ENCODE measurements around the gene ANKK1.

ANKK1 gene

GRCh38 chr11:113369411-113369810 lies 18.2 kb upstream of the ANKK1 start:
- Histone ChIP-seq H3K27me3 (ENCODE audit: insufficient read depth, insufficient read length) (no peaks in the 10 kb centered on the region), H3K4me1 (ENCODE audit: insufficient read depth, insufficient read length) (no peaks in the 10 kb centered on the region), H3K4me3 (ENCODE audit: insufficient read length, low read depth) (no peak overlapping the region), H3K36me3 (ENCODE audit: insufficient read depth, insufficient read length, low read length) (peaks cover 10% of the 10 kb centered on the region), H3K9ac (ENCODE audit: insufficient read length, low read depth) (no peak overlapping the region), H3K9me3 (ENCODE audit: insufficient read depth, low read length) (no peaks in the 10 kb centered on the region)
- TF ChIP-seq YY1 (IDR thresholded peaks at IDR 0.05; ENCODE audit: insufficient read depth, insufficient read length) (no peak), ZNF274 (IDR thresholded peaks at IDR 0.05; ENCODE audit: low read depth, low read length) (no peak), SUZ12 (IDR thresholded peaks at IDR 0.05; ENCODE audit: extremely low read depth, insufficient read depth, insufficient read length) (no peak)
- no peak for DNase-seq (ENCODE audit: low read depth, low spot score)

- H3K9ac ChIP-seq (ENCODE audit: insufficient read length, low read depth), result no peak overlapping the region
- TF ChIP-seq ZNF274 (IDR thresholded peaks at IDR 0.05; ENCODE audit: low read depth, low read length) (no peak), SUZ12 (IDR thresholded peaks at IDR 0.05; ENCODE audit: extremely low read depth, insufficient read depth, insufficient read length) (no peak), YY1 (IDR thresholded peaks at IDR 0.05; ENCODE audit: insufficient read depth, insufficient read length) (no peak)
- H3K4me3 ChIP-seq (ENCODE audit: insufficient read length, low read depth), result no peak overlapping the region
- peaks cover 10% of the 10 kb centered on the region for H3K36me3 ChIP-seq (ENCODE audit: insufficient read depth, insufficient read length, low read length)
- no peaks in the 10 kb centered on the region for H3K27me3 ChIP-seq (ENCODE audit: insufficient read depth, insufficient read length)
- H3K9me3 ChIP-seq (ENCODE audit: insufficient read depth, low read length), result no peaks in the 10 kb centered on the region
- DNase-seq (ENCODE audit: low read depth, low spot score), result no peak
- H3K4me1 ChIP-seq (ENCODE audit: insufficient read depth, insufficient read length), result no peaks in the 10 kb centered on the region
Measured at GRCh38 chr11:113370634-113371033, 16.9 kb upstream of the ANKK1 start.

- no peak for DNase-seq (ENCODE audit: low read depth, low spot score)
Measured at GRCh38 chr11:113372309-113372708, 15.3 kb upstream of the ANKK1 start.

GRCh38 chr11:113373306-113373705 lies 14.3 kb upstream of the ANKK1 start:
- Histone ChIP-seq H3K27me3 (ENCODE audit: insufficient read depth, insufficient read length) (no peaks in the 10 kb centered on the region), H3K9ac (ENCODE audit: insufficient read length, low read depth) (no peak overlapping the region), H3K36me3 (ENCODE audit: insufficient read depth, insufficient read length, low read length) (peaks cover 2% of the 10 kb centered on the region), H3K4me3 (ENCODE audit: insufficient read length, low read depth) (no peak overlapping the region), H3K9me3 (ENCODE audit: insufficient read depth, low read length) (no peaks in the 10 kb centered on the region), H3K4me1 (ENCODE audit: insufficient read depth, insufficient read length) (no peaks in the 10 kb centered on the region)
- TF ChIP-seq SUZ12 (IDR thresholded peaks at IDR 0.05; ENCODE audit: extremely low read depth, insufficient read depth, insufficient read length), result no peak
- TF ChIP-seq YY1 (IDR thresholded peaks at IDR 0.05; ENCODE audit: insufficient read depth, insufficient read length), result no peak
- DNase-seq (ENCODE audit: low read depth, low spot score), result no peak

More at GRCh38 chr11:113372309-113372708, 15.3 kb upstream of the ANKK1 start:
- Histone ChIP-seq H3K4me1 (ENCODE audit: insufficient read depth, insufficient read length) (no peaks in the 10 kb centered on the region), H3K9me3 (ENCODE audit: insufficient read depth, low read length) (no peaks in the 10 kb centered on the region), H3K9ac (ENCODE audit: insufficient read length, low read depth) (no peak overlapping the region), H3K4me3 (ENCODE audit: insufficient read length, low read depth) (no peak overlapping the region), H3K27me3 (ENCODE audit: insufficient read depth, insufficient read length) (no peaks in the 10 kb centered on the region), H3K36me3 (ENCODE audit: insufficient read depth, insufficient read length, low read length) (peaks cover 3% of the 10 kb centered on the region)
- TF ChIP-seq SUZ12 (IDR thresholded peaks at IDR 0.05; ENCODE audit: extremely low read depth, insufficient read depth, insufficient read length), result no peak
- TF ChIP-seq ZNF274 (IDR thresholded peaks at IDR 0.05; ENCODE audit: low read depth, low read length), result no peak
- no peak for TF ChIP-seq YY1 (IDR thresholded peaks at IDR 0.05; ENCODE audit: insufficient read depth, insufficient read length)

GRCh38 chr11:113373981-113374560 lies 13.5 kb upstream of the ANKK1 start:
- TF ChIP-seq SUZ12 (IDR thresholded peaks at IDR 0.05; ENCODE audit: extremely low read depth, insufficient read depth, insufficient read length) (no peak), ZNF274 (IDR thresholded peaks at IDR 0.05; ENCODE audit: low read depth, low read length) (no peak), YY1 (IDR thresholded peaks at IDR 0.05; ENCODE audit: insufficient read depth, insufficient read length) (no peak)
- no peaks in the 10 kb centered on the region for H3K9me3 ChIP-seq (ENCODE audit: insufficient read depth, low read length)
- H3K27me3 ChIP-seq (ENCODE audit: insufficient read depth, insufficient read length), result no peaks in the 10 kb centered on the region

GRCh38 chr11:113375402-113375801 lies 12.2 kb upstream of the ANKK1 start:
- H3K9ac ChIP-seq (ENCODE audit: insufficient read length, low read depth), result no peak overlapping the region
- no peaks in the 10 kb centered on the region for H3K9me3 ChIP-seq (ENCODE audit: insufficient read depth, low read length)
- H3K4me3 ChIP-seq (ENCODE audit: insufficient read length, low read depth), result no peak overlapping the region
- H3K4me1 ChIP-seq (ENCODE audit: insufficient read depth, insufficient read length), result no peaks in the 10 kb centered on the region
- no peaks in the 10 kb centered on the region for H3K27me3 ChIP-seq (ENCODE audit: insufficient read depth, insufficient read length)
- H3K36me3 ChIP-seq (ENCODE audit: insufficient read depth, insufficient read length, low read length), result no peaks in the 10 kb centered on the region
- no peak for DNase-seq (ENCODE audit: low read depth, low spot score)
- TF ChIP-seq ZNF274 (IDR thresholded peaks at IDR 0.05; ENCODE audit: low read depth, low read length) (no peak), YY1 (IDR thresholded peaks at IDR 0.05; ENCODE audit: insufficient read depth, insufficient read length) (no peak)

More at GRCh38 chr11:113373981-113374560, 13.5 kb upstream of the ANKK1 start:
- no peaks in the 10 kb centered on the region for H3K36me3 ChIP-seq (ENCODE audit: insufficient read depth, insufficient read length, low read length)
- no peak overlapping the region for H3K4me3 ChIP-seq (ENCODE audit: insufficient read length, low read depth)
- no peak for DNase-seq (ENCODE audit: low read depth, low spot score)
- no peak overlapping the region for H3K9ac ChIP-seq (ENCODE audit: insufficient read length, low read depth)
- H3K4me1 ChIP-seq (ENCODE audit: insufficient read depth, insufficient read length), result no peaks in the 10 kb centered on the region

- Histone ChIP-seq H3K9ac (ENCODE audit: insufficient read length, low read depth) (no peak overlapping the region), H3K4me3 (ENCODE audit: insufficient read length, low read depth) (no peak overlapping the region), H3K36me3 (ENCODE audit: insufficient read depth, insufficient read length, low read length) (no peaks in the 10 kb centered on the region), H3K9me3 (ENCODE audit: insufficient read depth, low read length) (no peaks in the 10 kb centered on the region), H3K27me3 (ENCODE audit: insufficient read depth, insufficient read length) (no peaks in the 10 kb centered on the region), H3K4me1 (ENCODE audit: insufficient read depth, insufficient read length) (no peaks in the 10 kb centered on the region)
- no peak for DNase-seq (ENCODE audit: low read depth, low spot score)
- TF ChIP-seq YY1 (IDR thresholded peaks at IDR 0.05; ENCODE audit: insufficient read depth, insufficient read length) (no peak), SUZ12 (IDR thresholded peaks at IDR 0.05; ENCODE audit: extremely low read depth, insufficient read depth, insufficient read length) (no peak)
Measured at GRCh38 chr11:113376156-113376555, 11.4 kb upstream of the ANKK1 start.
